Activated naive CD8-positive, alpha-beta T cell (primary cell): Measurements from ENCODE around the gene SDK2.

ENCODE experiments used
- H3K27ac Mint-ChIP-seq: one replicate; pipeline ENCODE4 v1.8.0; 2021; ENCODE audit warnings: mixed read lengths
- H3K27me3 Mint-ChIP-seq: one replicate; pipeline ENCODE4 v1.8.0; 2021; ENCODE audit warnings: mixed read lengths
- H3K36me3 Mint-ChIP-seq: one replicate; pipeline ENCODE4 v1.8.0; 2021; ENCODE audit warnings: mixed read lengths
- H3K4me1 Mint-ChIP-seq: one replicate; pipeline ENCODE4 v1.8.0; 2021; ENCODE audit warnings: low read depth, mixed read lengths
- H3K4me3 Mint-ChIP-seq: one replicate; pipeline ENCODE4 v1.8.0; 2021; ENCODE audit warnings: mild to moderate bottlenecking, mixed read lengths
- H3K9me3 Mint-ChIP-seq: one replicate; pipeline ENCODE4 v1.8.0; 2021; ENCODE audit warnings: low read depth, mixed read lengths

Gene SDK2

DNA sequence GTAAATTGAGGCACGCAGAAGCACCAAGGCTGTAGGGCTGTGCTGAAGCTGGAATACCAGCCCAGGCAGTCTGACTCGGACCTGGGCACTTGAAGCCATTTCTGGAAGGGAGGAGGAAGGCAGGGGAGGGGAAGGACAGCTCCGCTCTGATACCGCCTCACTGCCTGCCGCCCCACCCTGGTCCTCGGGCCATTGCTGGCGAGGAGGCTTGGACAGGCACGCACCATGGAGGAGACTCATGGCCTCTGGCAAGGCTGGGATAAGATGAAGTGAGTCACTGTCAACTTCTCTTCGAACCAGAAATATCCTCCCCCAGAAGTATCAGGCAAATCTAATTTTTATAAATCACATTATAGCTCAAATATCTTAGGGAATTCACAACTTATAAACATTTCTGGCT, 81.3 kb downstream of the SDK2 start:
- Mint-ChIP-seq H3K9me3 (no peaks in the 10 kb centered on the region), H3K4me1 (peaks cover 30% of the 10 kb centered on the region), H3K36me3 (no peaks in the 10 kb centered on the region), H3K27ac (no peak overlapping the region), H3K27me3 (no peaks in the 10 kb centered on the region), H3K4me3 (no peak overlapping the region)

DNA sequence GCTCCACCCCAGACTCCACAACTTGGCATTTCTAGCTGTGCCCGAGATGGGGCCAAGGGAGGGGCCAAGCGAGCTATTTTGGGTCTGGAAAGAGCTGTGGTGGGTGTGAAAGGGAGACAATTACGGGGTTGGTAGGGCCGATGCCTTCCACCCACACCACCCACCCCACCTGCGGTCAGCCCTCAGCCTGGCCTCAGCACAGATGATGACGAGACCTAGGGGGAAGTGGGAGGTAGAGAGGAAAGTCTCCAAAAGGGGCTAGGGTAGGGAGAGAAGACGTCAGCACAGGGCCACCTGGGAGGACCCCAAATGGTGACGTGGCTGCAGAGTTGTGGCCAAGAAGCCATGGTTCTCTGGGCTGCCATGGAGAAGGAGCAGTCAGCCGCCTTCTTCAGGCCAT, 83.1 kb downstream of the SDK2 start:
- Mint-ChIP-seq H3K9me3 (no peaks in the 10 kb centered on the region), H3K27me3 (no peaks in the 10 kb centered on the region), H3K36me3 (no peaks in the 10 kb centered on the region), H3K4me3 (no peak overlapping the region), H3K27ac (no peak overlapping the region), H3K4me1 (peaks cover 14% of the 10 kb centered on the region)

DNA sequence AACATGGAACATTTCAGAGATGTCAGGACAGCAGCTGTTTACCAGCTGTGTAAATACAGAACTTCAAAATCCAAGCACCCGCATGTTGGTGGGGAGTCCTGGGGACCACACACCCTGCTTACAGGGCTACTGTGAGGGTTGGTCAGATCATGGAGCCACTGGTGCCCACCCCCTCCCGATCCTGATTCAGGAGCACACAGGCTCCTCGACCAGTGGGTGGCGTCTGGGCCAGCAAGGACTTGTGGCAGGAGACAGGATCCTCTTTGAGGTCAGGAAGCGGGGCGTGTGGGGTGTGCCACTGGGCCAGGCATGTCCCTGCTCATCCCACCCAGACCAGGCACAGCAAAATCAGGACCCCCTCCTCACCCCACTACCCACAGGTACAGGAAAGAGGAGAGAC, 83.6 kb downstream of the SDK2 start:
- peaks cover 14% of the 10 kb centered on the region for H3K4me1 Mint-ChIP-seq
- no peaks in the 10 kb centered on the region for H3K36me3 Mint-ChIP-seq
- no peak overlapping the region for H3K4me3 Mint-ChIP-seq
- H3K9me3 Mint-ChIP-seq, result no peaks in the 10 kb centered on the region
- no peak overlapping the region for H3K27ac Mint-ChIP-seq
- no peaks in the 10 kb centered on the region for H3K27me3 Mint-ChIP-seq

DNA sequence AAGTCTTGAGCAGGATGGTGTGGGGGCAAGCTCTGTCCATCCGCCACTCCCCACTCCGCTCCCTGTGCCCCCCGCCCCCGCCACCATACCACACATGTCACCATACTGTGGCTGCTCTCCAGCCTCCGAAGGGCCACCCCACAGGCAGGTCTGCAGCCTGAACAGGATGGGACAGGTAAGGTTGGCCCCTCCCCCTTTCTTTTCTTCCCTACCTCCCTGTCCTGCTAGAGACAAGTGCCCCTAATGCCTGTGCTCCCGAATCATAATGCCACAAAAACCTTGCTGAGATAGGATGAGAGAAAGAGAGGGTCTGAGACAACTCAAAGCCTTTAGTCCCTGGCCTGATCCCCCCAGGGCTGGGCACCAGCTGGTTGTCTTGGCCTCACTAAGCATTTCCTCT, 84.7 kb downstream of the SDK2 start:
- H3K4me3 Mint-ChIP-seq, result no peak overlapping the region
- no peak overlapping the region for H3K27ac Mint-ChIP-seq

DNA sequence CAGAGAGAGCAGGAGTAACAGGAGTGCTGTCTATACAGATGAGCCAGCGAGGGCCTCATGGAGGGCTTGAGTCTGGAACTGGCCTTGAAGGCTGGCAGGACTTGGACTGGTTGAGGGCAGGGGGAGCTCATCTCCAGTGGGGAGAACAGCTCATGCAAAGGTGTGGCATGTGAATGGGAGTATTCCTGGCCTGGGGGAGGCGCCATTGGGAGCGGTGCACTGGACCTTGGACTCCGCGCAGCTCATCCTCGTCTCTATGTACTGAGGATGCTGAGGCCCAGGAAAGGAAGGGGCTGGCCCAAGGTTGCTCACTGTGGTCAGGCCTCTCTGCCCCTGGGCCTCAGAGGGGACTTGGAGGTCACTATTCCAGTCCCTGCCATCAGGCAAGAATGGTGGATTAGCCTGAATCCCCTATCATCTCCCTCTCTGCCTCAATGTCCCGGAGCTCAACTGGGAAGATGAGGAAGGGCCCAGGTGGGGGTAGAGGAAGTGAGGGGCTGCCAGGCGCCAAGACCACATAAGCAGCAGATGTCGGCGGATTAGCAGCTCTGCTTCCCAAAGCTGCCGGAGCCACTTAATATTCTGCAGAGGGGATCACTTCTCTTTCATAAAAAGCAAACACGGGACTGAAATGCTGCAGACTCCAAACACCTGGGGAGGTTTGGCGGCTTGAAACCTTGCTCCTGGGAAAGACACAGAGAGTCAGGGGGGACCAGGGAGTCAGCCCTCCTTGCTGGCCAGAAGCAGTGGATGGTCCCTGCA, 88.9 kb downstream of the SDK2 start:
- Mint-ChIP-seq H3K4me1 (peaks cover 24% of the 10 kb centered on the region), H3K27ac (no peak overlapping the region), H3K36me3 (no peaks in the 10 kb centered on the region), H3K4me3 (no peak overlapping the region), H3K27me3 (no peaks in the 10 kb centered on the region), H3K9me3 (no peaks in the 10 kb centered on the region)

More for the DNA sequence above, 84.7 kb downstream of the SDK2 start:
- Mint-ChIP-seq H3K9me3 (no peaks in the 10 kb centered on the region), H3K27me3 (no peaks in the 10 kb centered on the region), H3K4me1 (peaks cover 13% of the 10 kb centered on the region), H3K36me3 (no peaks in the 10 kb centered on the region)

DNA sequence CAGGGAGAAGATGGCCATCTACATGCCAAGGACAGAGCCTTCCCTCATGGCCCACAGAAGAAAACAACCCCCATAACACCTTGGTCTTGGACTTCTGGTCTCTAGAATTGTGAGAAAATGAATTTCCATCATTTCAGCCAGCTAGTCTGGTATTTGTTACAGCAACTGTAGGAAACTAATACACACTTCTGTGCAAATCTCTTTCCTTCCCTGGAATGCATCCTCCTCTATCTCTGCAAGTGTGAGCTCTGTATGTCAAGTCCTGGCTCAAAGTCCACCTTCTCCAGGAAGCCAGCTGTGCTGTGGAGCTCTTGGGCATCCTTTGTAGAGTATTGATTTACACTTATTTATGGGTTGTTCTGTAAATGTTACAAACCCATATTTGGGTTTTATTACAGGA, 89.7 kb downstream of the SDK2 start:
- H3K4me1 Mint-ChIP-seq, result peaks cover 22% of the 10 kb centered on the region

DNA sequence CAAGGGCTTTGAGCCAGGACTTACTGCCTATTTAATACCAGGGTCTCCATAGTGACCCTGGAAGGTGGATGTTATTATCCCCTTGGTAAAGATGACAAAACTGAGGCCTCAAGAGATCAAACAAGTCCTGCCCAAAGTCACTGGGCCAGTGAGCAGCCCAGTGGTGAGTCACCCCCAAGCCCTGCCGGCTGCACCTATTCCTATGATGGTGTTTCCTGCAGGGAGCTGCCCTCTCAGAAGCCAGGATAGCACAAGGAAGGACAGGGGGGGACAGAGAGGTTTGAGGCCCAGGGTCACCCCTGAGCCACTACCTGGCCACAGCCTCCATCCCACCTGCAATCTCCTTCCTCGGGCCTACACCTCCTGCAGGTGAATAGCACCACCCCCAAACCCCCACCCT, 90.9 kb downstream of the SDK2 start:
- H3K27me3 Mint-ChIP-seq, result no peaks in the 10 kb centered on the region

More for the DNA sequence above, 89.7 kb downstream of the SDK2 start:
- no peaks in the 10 kb centered on the region for H3K36me3 Mint-ChIP-seq
- no peaks in the 10 kb centered on the region for H3K9me3 Mint-ChIP-seq
- H3K27ac Mint-ChIP-seq, result no peak overlapping the region
- H3K27me3 Mint-ChIP-seq, result no peaks in the 10 kb centered on the region
- no peak overlapping the region for H3K4me3 Mint-ChIP-seq

DNA sequence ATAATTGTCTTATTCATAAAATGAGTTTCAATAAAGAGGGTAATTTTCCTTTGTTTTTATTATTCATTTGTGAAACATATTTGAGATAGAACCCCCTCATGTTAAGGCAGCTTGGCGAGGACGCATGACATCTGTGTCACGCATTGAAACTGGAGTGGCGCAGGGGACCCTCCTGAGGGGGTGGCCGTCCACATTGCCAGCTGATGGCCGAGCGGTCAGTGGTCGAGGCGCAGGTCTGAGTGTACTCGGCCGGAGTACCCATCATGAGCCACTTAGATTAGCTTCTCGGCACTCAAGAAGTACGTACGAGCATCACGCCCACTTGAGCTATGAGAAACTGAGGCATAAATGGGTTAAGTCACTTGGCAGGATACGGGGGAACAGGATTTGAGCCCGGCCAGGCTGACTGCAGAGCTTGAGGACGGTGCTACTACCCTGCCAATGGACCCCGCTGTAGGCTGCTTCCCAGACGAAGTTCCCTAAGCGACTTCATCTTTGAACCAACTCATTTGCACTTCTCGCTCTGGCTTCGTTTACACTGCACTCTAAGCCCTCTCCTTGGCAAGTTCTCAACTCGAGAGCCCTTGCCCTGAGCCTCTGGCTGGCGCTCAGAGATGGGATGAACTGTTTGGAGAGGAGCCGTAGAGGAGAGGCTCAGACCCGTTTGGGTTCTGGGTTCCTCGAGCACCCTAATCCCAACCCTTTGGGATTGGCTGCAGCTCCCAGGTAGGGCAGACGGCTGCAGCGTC, 91.8 kb downstream of the SDK2 start:
- no peaks in the 10 kb centered on the region for H3K9me3 Mint-ChIP-seq
- H3K27ac Mint-ChIP-seq, result no peak overlapping the region
- H3K27me3 Mint-ChIP-seq, result no peaks in the 10 kb centered on the region
- peak overlapping the region; percentile 83 for H3K4me3 Mint-ChIP-seq
- no peaks in the 10 kb centered on the region for H3K36me3 Mint-ChIP-seq
- H3K4me1 Mint-ChIP-seq, result peaks cover 27% of the 10 kb centered on the region

More for the DNA sequence above, 90.9 kb downstream of the SDK2 start:
- no peaks in the 10 kb centered on the region for H3K36me3 Mint-ChIP-seq
- H3K4me1 Mint-ChIP-seq, result peaks cover 23% of the 10 kb centered on the region
- no peaks in the 10 kb centered on the region for H3K9me3 Mint-ChIP-seq
- H3K4me3 Mint-ChIP-seq, result no peak overlapping the region
- no peak overlapping the region for H3K27ac Mint-ChIP-seq

DNA sequence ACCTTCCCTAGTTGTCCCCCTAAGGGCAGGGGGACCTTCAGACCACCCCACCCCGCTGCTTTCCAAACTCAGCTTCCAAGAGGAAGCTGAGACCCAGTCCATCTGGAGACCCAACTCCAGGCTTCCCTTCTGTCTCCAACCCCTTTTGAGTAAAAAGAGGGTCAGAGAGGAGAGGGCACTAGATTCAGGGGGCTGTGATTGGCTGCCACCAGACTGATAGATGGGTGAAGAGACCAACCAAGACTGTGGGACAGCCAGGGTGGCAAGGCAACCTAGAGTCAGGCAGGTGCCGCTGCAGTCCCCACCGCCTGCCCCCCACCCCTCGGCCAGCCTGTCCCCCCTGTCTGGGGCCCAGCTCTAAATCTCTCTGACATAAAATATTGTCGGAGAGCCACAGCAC, 92.5 kb downstream of the SDK2 start:
- peak overlapping the region; percentile 83 for H3K4me3 Mint-ChIP-seq
- peak overlapping the region; percentile 10 for H3K27ac Mint-ChIP-seq
- H3K9me3 Mint-ChIP-seq, result no peaks in the 10 kb centered on the region
- no peaks in the 10 kb centered on the region for H3K27me3 Mint-ChIP-seq
- H3K4me1 Mint-ChIP-seq, result peaks cover 33% of the 10 kb centered on the region
- H3K36me3 Mint-ChIP-seq, result no peaks in the 10 kb centered on the region

DNA sequence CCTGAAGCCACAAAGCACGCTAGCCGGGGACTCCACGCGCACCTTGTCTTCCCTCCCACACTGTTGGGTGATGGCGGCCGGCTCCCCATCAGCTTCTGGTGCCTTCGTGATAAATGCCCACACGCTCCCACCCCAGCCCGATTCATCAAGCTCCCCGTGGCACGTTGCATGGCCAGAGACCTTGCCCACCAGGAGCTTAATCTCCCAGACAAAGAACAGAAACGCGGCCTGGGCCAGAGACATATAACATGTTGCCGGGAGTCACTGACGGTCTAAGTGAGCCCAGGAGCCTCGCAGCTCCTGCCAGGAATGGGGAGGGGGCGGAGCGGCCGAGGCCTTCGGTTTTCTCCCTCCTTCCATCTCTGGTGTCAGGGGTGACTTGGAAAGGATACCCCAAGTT, 93.1 kb downstream of the SDK2 start:
- Mint-ChIP-seq H3K27ac (no peak overlapping the region), H3K36me3 (no peaks in the 10 kb centered on the region), H3K27me3 (no peaks in the 10 kb centered on the region), H3K4me1 (peaks cover 35% of the 10 kb centered on the region), H3K4me3 (no peak overlapping the region), H3K9me3 (no peaks in the 10 kb centered on the region)

DNA sequence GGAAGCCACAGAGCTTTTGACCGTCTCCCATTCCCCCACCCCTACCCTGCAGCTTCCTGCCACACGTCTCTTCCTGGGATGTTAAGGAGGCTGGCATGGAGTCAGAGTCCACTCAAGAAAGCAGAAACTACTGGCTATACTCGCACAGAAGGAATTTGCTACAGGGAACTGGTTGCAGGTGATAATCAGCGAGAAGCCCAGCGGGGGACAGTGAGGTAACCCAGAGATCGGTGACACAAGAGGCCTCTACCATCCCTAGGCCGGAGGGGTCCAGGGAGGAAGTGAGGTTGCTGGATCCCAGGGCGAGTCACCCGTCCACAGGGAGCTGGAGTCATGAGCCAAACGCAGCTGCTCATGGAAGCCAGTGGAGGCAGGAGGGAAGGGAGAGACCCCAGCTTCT, 93.7 kb downstream of the SDK2 start:
- H3K27ac Mint-ChIP-seq, result no peak overlapping the region
- H3K9me3 Mint-ChIP-seq, result no peaks in the 10 kb centered on the region
- peaks cover 35% of the 10 kb centered on the region for H3K4me1 Mint-ChIP-seq
- H3K36me3 Mint-ChIP-seq, result no peaks in the 10 kb centered on the region
- H3K27me3 Mint-ChIP-seq, result no peaks in the 10 kb centered on the region
- no peak overlapping the region for H3K4me3 Mint-ChIP-seq

DNA sequence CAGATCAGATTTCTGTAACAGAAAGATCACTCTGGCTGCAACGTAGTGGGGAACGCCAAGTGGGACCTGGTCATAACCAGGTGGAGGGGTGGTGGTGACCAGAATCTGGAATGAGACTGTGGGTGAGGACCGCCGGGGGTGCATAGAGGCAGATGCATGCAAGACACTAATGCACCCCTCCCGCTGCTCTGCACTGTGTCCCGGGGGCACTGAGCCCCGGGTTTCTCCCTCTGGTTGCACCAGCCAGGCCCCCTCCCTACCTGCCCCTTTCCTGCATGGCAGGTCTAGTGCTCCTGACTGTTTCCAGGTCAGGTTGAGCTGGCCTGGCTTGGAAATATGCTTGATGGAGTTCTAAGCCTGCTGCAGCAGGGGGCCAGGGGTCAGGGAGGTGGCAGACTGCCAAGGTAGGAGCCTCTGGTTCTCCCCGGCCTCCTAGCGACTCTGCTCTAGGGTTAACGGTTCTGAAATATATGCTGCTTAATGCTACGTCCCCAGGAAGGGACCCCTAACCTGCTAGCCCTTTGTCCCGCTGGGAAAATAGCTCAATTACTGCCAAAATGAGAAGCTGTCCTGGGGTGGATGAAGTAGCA, 94.3 kb downstream of the SDK2 start:
- no peak overlapping the region for H3K27ac Mint-ChIP-seq
- no peaks in the 10 kb centered on the region for H3K36me3 Mint-ChIP-seq
- H3K9me3 Mint-ChIP-seq, result no peaks in the 10 kb centered on the region
- no peak overlapping the region for H3K4me3 Mint-ChIP-seq
- no peaks in the 10 kb centered on the region for H3K27me3 Mint-ChIP-seq
- H3K4me1 Mint-ChIP-seq, result peaks cover 38% of the 10 kb centered on the region

DNA sequence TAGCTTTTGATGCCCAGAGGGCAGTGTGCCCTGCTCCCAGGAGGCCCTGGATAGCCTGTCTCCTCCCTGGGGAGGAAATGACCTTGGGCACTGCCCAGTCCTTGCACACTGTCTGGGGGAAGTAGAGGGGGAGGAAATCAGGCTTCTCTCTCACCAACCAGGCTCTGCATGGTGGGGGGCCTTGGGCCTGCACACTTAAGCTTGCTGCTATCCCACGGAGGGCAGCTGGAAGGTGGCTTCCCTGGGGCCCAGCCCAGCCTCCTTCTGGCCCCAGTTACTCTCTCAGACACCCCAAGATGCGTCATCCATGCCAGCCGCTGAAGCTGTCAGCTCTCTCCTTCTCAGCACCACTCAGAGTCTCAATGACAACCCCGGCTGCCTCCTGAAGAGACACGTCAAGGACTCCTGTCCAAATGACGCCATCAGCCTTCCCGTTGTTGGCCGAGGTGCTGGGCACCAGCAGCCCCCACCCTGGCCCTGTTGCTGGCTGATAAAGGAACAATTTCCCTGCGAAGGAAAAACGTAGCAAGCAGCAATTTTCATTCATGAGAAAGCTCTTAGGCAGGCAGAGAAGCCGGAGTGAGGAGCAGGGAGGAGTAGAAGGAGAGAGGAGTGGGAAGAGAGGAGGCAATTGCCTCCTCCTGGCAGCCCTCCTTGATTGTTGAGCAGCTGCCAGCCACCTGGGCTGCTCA, 95.5 kb downstream of the SDK2 start:
- no peaks in the 10 kb centered on the region for H3K36me3 Mint-ChIP-seq
- no peaks in the 10 kb centered on the region for H3K27me3 Mint-ChIP-seq
- H3K4me3 Mint-ChIP-seq, result no peak overlapping the region
- H3K27ac Mint-ChIP-seq, result no peak overlapping the region
- no peaks in the 10 kb centered on the region for H3K9me3 Mint-ChIP-seq
- peaks cover 34% of the 10 kb centered on the region for H3K4me1 Mint-ChIP-seq

DNA sequence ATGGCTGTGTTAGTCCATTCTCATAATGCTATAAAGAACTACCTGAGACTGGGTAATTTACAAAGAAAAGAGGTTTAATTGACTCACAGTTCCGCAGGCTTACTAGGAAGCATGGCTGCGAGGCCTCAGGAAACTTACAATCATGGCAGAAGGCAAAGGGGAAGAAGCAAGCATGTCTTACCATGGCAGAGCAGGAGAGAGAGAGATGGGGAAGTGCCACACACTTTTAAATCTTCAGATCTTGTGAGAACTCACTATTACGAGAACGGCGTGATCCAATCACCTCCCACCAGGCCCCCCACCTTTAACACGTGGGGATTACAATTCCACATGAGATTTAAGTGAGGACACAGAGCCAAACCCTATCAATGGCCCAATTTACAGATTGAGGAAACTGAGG, 96.5 kb downstream of the SDK2 start:
- Mint-ChIP-seq H3K4me1 (peaks cover 33% of the 10 kb centered on the region), H3K27me3 (no peaks in the 10 kb centered on the region), H3K4me3 (no peak overlapping the region), H3K27ac (no peak overlapping the region), H3K9me3 (no peaks in the 10 kb centered on the region), H3K36me3 (no peaks in the 10 kb centered on the region)
